GM04504 (cell line): ENCODE measurements around the gene CCL18.
"Not testable (repeated sequence)": the region's sequence is repeated elsewhere in the genome, so short reads cannot be mapped to it uniquely, and the experiment has no call there.

ENCODE experiments used
- DNase-seq: peaks from one replicate; pipeline ENCODE4 v3.0.0-alpha.2; 2012; ENCODE audit warnings: low read depth

Gene CCL18

DNA sequence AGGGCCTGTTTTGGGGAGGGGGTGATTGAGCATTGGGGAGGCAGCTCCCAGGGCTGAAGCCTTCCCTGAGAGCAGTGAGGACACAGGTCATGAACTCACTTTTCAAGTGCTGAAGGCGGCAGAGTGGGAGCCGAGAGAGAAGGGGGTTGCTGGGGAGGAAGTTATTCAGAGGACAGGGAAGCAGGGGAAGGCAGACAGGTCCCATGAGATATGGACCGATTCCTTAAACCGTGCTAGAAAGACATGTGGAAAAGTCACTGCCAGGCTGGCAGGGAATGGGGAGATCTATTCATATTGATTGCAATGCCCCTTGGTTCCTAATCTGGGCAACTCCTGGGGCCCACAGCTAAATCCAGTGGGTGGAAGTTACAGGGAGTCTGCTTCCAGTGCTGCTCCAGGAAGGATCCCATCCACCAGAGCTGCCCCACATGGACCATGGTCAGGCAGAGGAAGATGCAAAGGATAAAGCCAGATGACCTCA is 40.7 kb downstream of the CCL18 start:
- no peak for DNase-seq

DNA sequence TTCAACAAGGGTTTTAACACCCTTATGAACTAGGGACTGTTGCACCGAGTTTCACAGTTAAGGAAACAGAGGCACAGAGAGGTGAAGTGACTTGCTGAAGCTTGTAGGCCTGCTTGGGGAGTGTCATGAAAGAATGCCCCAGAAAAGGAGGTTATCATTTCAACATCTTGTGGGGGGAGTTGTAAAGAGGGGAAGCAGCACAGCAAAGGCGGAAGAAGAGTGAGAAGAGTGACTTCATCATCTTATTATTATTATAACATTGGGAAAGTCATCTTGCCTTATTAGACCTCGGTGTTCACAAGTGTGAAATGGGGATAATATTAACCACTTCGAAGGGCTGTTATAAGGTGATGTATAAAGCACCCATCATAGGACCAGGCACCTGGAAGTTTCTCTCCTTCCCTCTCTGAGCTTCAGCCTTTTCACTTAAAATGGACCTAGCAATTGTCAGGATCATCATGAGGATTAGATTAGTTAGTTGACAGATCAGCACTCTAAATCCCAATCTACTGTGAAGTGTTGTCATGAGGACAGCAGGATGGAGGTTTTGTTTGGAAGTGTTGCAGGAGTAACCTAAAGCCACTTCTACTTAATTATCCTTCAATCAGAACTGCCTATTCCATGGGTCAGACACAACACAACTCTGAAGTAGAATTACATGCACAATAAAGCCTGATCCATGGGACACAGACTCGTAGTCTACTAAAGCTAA is 41.9 kb downstream of the CCL18 start:
- DNase-seq, result no peak

DNA sequence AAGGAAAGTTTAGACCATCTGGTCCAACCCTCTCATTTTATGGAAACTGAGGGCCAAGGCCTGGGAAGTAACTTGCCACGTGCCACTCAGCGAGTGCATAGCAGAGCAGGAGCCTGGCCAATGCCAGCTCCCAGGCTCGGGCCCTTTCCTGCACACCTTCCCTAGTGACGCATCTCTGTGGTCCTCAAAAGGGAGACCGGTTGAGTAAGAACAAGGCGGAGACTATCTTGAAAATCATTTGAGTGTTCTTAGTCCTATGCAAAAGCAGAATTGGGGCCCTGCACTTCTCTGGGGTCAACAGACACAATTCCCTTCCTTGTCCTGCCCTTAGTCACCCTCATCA is 42.4 kb downstream of the CCL18 start:
- no peak for DNase-seq

DNA sequence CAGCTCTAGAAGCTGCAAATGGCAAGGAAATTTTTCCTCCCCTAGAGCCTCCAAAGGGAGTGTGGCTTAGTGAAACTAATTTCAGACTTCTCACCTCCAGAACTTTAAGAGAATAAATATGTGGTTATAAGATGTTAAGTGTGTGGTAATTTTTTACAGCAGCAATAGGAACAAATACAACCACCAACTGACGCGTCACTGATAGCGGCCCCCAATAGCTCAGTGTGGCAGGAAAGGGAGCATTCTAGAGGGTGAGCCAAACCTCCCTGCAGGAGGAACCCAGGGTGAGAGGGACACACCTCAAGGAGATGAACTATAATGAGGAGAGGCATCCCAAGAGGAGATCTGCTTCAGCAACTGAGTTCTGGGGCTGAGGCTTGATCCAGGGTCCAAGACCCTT is 43.6 kb downstream of the CCL18 start:
- no peak for DNase-seq

DNA sequence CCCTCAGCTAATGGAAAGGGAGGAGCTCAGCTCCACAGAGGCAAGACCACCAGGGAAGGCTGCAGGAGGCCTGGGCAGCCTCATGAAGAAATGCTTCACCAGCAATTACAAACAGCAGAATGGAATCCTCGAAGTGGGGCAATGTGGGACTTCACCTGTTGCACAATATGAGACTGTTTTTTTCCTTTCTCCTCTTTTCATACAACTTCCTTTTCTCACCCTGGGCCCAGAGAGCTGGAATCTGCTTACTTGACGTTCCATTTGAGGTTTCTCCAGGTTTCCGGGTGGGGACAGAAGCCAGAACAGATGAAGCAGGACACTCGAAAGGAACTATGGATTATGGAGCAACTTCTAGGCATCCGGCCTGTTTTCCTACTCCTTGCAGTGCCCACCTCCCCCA is 44.2 kb downstream of the CCL18 start:
- not testable (repeated sequence) for DNase-seq

DNA sequence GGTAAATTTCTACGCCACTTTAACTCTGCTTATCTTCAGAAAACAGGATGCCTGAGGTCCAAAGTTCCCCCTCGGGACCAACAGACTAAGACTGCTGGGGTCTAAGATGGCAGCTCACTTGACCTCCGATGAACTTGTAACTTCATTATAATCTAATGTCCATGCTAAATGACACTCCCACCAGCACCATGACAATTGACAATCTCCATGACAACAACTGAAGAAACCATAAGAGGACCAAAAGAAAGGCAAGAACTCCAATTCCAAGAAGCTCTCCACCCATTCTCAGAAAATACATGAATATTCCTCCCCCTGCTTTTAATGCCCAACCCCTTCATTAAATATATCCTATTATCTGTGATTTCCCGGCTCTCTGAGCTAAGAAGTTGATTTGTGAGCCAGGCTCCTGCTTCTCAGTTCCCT is 47.0 kb downstream of the CCL18 start:
- no peak for DNase-seq

DNA sequence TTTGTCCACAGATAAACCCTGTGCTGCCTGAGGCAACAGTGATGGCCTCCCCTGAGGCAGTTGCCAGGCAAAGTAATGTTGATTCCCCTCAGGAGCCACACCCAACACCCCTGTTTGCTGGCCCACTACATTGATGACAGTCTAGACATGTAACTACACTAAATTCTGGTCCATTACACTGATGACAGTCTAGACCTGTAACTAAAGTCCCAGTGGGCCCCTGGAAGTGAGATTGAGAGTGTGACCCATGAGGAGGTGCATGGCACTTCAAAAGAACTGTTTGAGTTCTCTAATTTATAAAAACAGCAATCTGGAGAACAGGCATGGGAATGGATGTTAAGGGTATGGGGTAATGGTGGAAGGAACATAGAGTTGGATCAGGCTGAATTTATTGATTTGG is 48.5 kb downstream of the CCL18 start:
- DNase-seq, result no peak

DNA sequence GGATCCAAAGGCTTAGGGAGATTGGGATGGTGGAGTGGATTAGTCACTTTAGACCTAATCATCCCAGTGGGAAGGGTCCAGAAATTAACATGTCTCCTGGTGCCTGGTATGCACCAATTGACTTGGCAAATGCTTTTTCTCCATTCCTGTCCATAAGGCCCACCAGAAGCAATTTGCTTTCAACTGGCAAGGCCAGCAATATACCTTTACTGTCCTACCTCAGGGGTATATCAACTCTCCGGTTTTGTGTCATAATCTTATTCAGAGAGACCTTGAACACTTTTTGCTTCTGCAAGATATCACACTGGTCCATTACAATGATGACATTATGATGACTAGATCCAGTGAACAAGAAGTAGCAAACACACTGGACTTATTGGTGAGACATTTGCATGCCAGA is 49.1 kb downstream of the CCL18 start:
- DNase-seq, result not testable (repeated sequence)

DNA sequence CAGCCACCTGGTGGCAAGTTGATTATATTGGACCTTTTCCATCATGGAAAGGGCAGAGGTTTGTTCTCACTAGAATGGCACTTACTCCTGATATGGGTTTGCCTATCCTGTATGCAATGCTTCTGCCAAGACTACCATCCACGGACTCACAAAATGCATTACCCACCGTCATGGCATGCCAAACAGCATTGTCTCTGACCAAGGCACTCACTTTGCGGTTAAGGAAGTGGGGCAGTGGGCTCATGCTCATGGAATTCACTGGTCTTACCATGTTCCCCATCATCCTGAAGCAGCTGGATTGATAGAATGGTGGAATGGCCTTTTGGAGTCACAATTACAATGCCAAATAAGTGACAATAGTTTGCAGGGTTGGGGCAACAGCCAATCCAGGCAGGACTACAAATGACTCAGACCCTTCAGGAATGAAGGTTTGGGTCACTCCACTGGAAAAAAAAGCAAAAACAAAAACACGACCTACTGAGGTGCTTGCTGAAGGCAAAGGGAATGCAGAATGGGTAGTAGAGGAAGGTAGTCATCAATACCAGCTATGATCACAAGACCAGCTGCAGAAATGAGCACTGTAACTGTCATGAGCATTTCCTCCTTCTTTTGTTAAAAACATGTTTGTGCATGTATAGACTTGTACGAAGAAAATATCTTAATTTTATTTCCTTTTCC is 51.0 kb downstream of the CCL18 start:
- not testable (repeated sequence) for DNase-seq

DNA sequence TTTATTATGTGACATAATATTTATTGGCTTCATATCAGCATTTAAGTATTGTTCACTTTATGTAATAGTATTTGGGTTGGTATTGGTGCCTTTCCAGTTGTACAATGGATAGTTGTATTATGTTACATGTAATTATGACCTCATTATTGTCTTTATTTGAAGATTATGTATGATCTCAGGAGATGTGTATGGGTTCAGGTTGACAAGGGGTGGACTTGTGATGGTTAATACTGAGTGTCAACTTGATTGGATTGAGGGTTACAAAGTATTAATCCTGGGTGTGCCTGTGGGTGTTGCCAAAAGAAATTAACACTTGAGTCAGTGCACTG is 51.5 kb downstream of the CCL18 start:
- DNase-seq, result not testable (repeated sequence)

DNA sequence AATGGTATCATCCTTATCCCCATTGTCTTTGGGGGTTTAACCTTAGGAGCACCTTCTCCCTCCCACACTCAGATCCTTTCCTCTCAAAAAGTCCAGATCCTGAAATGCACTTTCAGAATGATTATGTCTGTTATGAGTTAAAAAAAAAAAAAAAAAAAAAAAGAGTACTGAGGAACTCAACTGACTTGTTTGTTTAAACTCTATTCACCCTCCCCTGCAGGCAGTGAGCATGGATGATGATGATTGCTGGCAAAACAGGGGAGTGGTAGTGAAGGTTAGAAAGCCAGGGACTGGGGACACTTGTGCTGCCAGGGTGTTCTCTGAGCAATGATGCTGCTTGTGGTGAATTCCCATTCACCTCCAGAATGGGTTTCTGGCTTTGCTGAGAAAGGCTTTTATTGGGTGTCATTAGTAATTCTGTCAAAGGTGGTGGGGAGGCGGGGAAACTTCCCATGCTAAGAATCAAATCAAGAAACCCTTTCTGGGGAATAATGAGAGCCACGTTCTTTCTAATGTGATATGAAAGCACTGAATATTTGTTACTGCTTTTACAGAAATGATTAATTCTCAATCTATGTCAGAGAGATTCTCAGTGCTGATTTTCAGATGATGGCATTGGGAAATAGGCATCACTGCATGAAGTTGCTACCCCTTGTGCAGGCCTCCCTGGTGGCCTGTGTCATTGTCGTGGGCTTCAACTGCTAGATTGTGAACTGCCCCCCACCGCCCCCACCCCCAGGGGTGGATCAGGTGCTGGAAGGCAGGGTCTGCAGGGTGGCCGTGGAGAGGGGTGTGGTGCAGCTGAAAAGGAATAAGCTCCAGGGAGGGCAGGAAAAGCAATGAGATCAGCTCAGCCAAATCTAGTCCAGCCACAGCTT is 53.7 kb downstream of the CCL18 start:
- no peak for DNase-seq

DNA sequence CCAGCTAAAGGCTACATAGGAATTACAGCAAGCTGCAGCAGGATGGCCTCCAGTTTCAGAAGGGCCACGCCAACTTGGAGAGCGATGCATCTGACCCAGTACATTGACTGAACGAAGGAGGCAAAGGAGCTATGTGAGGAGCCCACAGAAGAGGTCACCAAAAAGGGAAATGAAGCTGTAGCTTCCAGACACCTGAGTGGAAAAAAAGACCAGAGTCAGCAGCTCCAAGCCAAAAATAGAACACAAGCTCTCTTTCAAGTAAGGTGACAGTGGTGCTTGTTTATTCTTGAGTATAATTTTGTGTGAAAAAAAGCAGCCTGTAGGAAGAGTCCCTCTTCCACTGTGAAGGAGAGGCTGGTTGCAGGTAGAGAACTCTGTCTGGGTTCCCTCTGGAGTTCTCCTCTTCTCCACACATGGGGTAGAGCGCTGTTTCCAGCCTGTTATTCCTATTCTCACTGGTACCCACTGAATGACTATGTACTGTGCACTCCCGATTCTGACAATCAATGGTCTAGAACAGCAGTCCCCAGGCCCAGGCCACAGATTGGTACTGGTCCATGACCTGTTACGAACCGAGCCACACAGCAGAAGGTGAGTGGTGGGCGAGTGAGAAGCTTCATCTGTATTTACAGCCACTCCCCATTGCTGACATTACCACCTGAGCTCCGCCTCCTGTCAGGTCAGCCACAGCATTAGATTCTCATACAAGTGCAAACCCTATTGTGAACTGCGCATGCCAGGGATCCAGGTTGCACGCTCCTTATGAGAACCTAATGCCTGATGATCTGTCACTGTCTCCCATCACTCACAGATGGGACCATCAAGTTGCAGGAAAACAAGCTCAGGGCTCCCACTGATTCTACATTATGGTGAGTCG is 54.6 kb downstream of the CCL18 start:
- no peak for DNase-seq

DNA sequence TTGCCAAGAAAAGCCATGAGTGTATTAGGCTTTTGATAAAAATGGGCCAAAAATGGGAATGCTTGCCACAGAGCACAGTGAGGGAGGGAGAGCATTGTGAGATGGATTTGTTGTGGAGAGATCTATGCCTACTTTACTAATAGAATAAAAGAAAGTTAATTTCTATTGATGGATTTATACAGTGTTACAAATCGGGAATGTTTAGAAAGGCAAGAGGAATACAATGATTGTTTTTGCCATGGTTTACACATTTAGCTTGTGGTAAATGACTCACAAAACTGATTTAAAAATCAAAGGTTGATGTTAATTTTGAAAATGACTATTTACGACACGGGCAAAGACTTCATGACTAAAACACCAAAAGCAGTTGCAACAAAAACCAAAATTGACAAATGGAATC is 56.1 kb downstream of the CCL18 start:
- no peak for DNase-seq

DNA sequence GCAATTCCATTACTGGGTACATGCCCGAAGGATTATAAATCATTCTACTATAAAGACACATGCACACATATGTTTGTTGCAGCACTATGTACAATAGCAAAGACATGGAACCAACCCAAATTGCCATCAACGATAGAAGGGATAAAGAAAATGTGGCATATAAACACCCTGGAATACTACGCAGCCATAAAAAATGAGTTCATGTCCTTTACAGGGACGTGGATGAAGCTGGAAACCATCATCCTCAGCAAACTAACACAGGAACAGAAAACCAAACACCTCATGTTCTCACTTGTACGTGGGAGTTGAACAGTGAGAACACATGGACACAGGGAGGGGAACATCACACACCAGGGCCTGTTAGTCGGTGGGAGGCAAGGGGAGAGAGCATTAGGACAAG is 57.0 kb downstream of the CCL18 start:
- not testable (repeated sequence) for DNase-seq
